Endothelial cell of umbilical vein (primary cell): ENCODE data around the gene SNORC. TPM values are rescaled to one million over a fixed set of nuclear protein-coding genes. Genes with fewer than 3 reads are reported as not detected.

Source experiments
- BruUV-seq: library from RNA; stranded (reverse); fragments of 400-500 nt; replicated peaks from 2 replicates; lab custom pipeline; 2021; lab: Mats Ljungman, UMichigan
- CTCF ChIA-PET: fragments of 300-600, 350-600 bp; sonication (Branson Sonifier 250); formaldehyde crosslinking; loops from one replicate; lab custom pipeline; 2021; ENCODE audit warnings: antibody characterized with exemption, inconsistent platforms; lab: Charles Lee
- POLR2A ChIA-PET: fragments of 300-600, 350-600 bp; sonication (Branson Sonifier 250); formaldehyde crosslinking; loops from one replicate; lab custom pipeline; 2021; ENCODE audit warnings: antibody characterized with exemption, inconsistent platforms; lab: Charles Lee
- DNase-seq: peaks from one replicate; pipeline ENCODE4 v3.0.0-alpha.2; 2011; ENCODE audit warnings: low read depth, low spot score
- FAIRE-seq: peaks from 2 replicates; lab custom pipeline; 2011; peaks lifted over from hg19 to GRCh38; lab: Jason Lieb, UNC
- H2AFZ ChIP-seq: 2 replicates; pipeline ENCODE4 v1.6.0; 2012; ENCODE audit warnings: low read depth, low read length, control low read depth, inconsistent platforms
- H3K27ac ChIP-seq: 2 replicates; pipeline ENCODE4 v1.5.1; 2011; ENCODE audit warnings: low read depth, mild to moderate bottlenecking, control low read depth, low read length, moderate library complexity; ENCODE audit not compliant: insufficient read depth
- H3K27me3 ChIP-seq, 2 experiments: 2 replicates each; pipeline versions ENCODE4 v1.6.0 to v1.6.1; 2011; ENCODE audit warnings: low read length in 2 of 2, mixed read lengths in 1 of 2; ENCODE audit not compliant: control insufficient read depth in 2 of 2, insufficient read depth in 2 of 2
- H3K36me3 ChIP-seq, 2 experiments: 2 replicates in 1 of 2; 3 replicates in 1 of 2; pipeline ENCODE4 v1.5.1; 2011; ENCODE audit warnings: low read length in 2 of 2, mild to moderate bottlenecking in 1 of 2, moderate library complexity in 1 of 2; ENCODE audit not compliant: control insufficient read depth in 2 of 2, insufficient read depth in 2 of 2; ENCODE audit errors: extremely low read depth in 1 of 2
- H3K4me1 ChIP-seq: 3 replicates; pipeline ENCODE4 v1.5.1; 2011; ENCODE audit warnings: mild to moderate bottlenecking, low read length; ENCODE audit not compliant: control insufficient read depth, insufficient read depth; ENCODE audit errors: extremely low read depth
- H3K4me2 ChIP-seq: 2 replicates; pipeline ENCODE4 v1.6.1; 2011; ENCODE audit warnings: low read length, control low read depth, mixed read lengths; ENCODE audit not compliant: insufficient read depth
- H3K4me3 ChIP-seq, 3 experiments: fragments of 200-600 bp in 1 of 3; sonication (generic), shearing (Covaris generic) in 1 of 3; replicated peaks in 1 of 3; 2 replicates each; pipeline ENCODE4 v1.5.1; 2011 to 2016; ENCODE audit warnings: control low read depth in 3 of 3, low read length in 3 of 3, mild to moderate bottlenecking in 2 of 3, inconsistent platforms in 1 of 3, low read depth in 1 of 3, moderate library complexity in 1 of 3; ENCODE audit not compliant: insufficient read depth in 1 of 3
- H3K79me2 ChIP-seq: 2 replicates; pipeline ENCODE4 v1.6.0; 2012; ENCODE audit warnings: low read length, inconsistent platforms; ENCODE audit not compliant: control insufficient read depth, insufficient read depth
- H3K9ac ChIP-seq: replicated peaks from 2 replicates; pipeline ENCODE3; 2011; ENCODE audit warnings: low read length, control low read depth; ENCODE audit not compliant: insufficient read depth; ENCODE audit errors: extremely low read depth
- H3K9me1 ChIP-seq: replicated peaks from 3 replicates; pipeline ENCODE4 v1.6.0; 2011; ENCODE audit warnings: mild to moderate bottlenecking, low read length; ENCODE audit not compliant: control insufficient read depth, insufficient read depth; ENCODE audit errors: extremely low read depth
- H3K9me3 ChIP-seq: replicated peaks from 2 replicates; pipeline ENCODE4 v1.5.1; 2012; ENCODE audit warnings: low read length, inconsistent platforms; ENCODE audit not compliant: control insufficient read depth, insufficient read depth
- H4K20me1 ChIP-seq: replicated peaks from 2 replicates; pipeline ENCODE3; 2011; ENCODE audit warnings: mild to moderate bottlenecking, low read length; ENCODE audit not compliant: control insufficient read depth, insufficient read depth; ENCODE audit errors: extremely low read depth
- EZH2 ChIP-seq: IDR thresholded peaks from 2 replicates; pipeline ENCODE4 v1.6.1; 2012; ENCODE audit warnings: borderline replicate concordance, low read depth, mild to moderate bottlenecking, moderate library complexity, low read length, inconsistent platforms; ENCODE audit not compliant: severe bottlenecking
- FOS ChIP-seq: IDR thresholded peaks from 2 replicates; pipeline ENCODE4 v1.6.1; 2011; ENCODE audit warnings: mild to moderate bottlenecking, low read length, moderate library complexity, borderline replicate concordance; ENCODE audit not compliant: insufficient read depth
- GATA2 ChIP-seq: IDR thresholded peaks from 2 replicates; pipeline ENCODE4 v1.7.0; 2011; ENCODE audit warnings: low read depth, mild to moderate bottlenecking, moderate library complexity, mixed read lengths, low read length; ENCODE audit not compliant: insufficient read length, insufficient read depth
- JUN ChIP-seq: IDR thresholded peaks from 2 replicates; pipeline ENCODE4 v1.6.1; 2011; ENCODE audit warnings: borderline replicate concordance, low read depth; ENCODE audit not compliant: insufficient read length, insufficient read depth
- MYC ChIP-seq: IDR thresholded peaks from one replicate; pipeline ENCODE4 v1.6.1; 2011; ENCODE audit warnings: mild to moderate bottlenecking, low read depth, low read length
- POLR2A ChIP-seq: IDR thresholded peaks from 2 replicates; pipeline ENCODE4 v1.6.1; 2012; ENCODE audit warnings: low read depth, mild to moderate bottlenecking, control low read depth, low read length
- POLR2AphosphoS5 ChIP-seq: IDR thresholded peaks from 2 replicates; pipeline ENCODE4 v1.6.1; 2012; ENCODE audit warnings: low read depth, mild to moderate bottlenecking, control low read depth, low read length, moderate library complexity; ENCODE audit not compliant: insufficient read depth
- dilution Hi-C: fragments of 300-500 bp; cut with MboI; formaldehyde crosslinking; loops from one replicate; pipeline ENCODE4 v1.15.0; 2019; ENCODE audit warnings: low sequenced_read_pairs; ENCODE audit not compliant: extremely low pct_ligation_motif_present
- intact Hi-C: fragments of 100-400 bp; cut with micrococcal nuclease; formaldehyde crosslinking; loops from one replicate; pipeline ENCODE4 v1.10.0; 2022
- polyA plus RNA-seq, 4 experiments: library from polyadenylated mRNA; depleted of rRNA in 3 of 4; stranded (reverse) in 3 of 4; unstranded in 1 of 4; fragments of >200 nt; gene quantifications; 2 replicates each; pipeline versions ENCODE4 v1.2.1 to v1.2.3, GENCODE V29; 2011 to 2012; ENCODE audit warnings: missing spikeins in 1 of 4
- total RNA-seq: library from RNA; stranded (reverse); gene quantifications from 2 replicates; pipeline ENCODE4 v1.2.3, GENCODE V29; 2021
- TF ChIP-seq, protein P1 (sequence below): IDR thresholded peaks from 2 replicates; pipeline ENCODE4 v1.6.1; 2011; ENCODE audit not compliant: insufficient read depth, insufficient read length
- TF ChIP-seq, protein P2 (sequence below), 2 donors: IDR thresholded peaks; 1 replicate in 1 of 2; 2 replicates in 1 of 2; pipeline ENCODE4 v1.5.1; 2011; ENCODE audit warnings: low read length in 2 of 2, mild to moderate bottlenecking in 2 of 2, moderate library complexity in 2 of 2, control low read depth in 1 of 2, inconsistent platforms in 1 of 2, low read depth in 1 of 2; ENCODE audit not compliant: insufficient read depth in 1 of 2; ENCODE audit errors: extremely low read depth in 1 of 2

Gene SNORC
- total and polyA plus RNA-seq, 2 donors (not counting 3 experiments of a cell fraction or from before 2014, with no cell fraction given) = 1.4 to 4.0 TPM

DNA sequence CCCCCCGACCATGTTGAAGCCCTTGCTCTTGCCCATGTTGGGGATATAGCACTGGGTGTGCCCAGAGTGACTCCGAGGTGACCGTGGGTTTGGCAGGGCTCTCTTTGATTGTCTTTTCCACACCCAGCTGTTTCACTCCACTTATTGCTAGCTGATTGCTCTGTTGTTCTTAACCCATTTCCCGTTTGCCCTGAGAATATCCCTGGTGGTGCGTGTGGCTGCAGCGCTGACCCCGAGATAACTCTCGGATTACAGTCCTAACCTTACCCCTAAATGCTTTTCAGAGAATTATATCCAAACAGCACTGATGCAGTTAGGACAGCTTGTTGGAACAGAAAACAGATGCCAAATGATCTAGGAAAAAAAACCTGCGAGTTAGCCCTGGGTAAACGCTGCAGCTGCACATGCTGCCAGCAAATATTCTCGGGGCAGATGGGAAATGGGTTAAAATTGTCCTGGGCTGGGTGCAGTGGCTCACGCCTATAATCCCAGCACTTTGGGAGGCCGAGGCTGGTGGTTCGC is 34.3 kb upstream of the SNORC start:
- CTCF ChIA-PET = interaction anchor here (1.1 to 1.4 kb wide), 3 partner anchors 17 to 193 kb away, joined by 3 to 5 read pairs (median 4); no protein-coding TSS in a partner anchor
- POLR2A ChIA-PET = interaction anchor here (0.7 kb wide), 1 partner anchor 31 kb away, joined by 13 read pairs; no protein-coding TSS in a partner anchor
- DNase-seq = peak; percentile 80

More for the DNA sequence above, 34.3 kb upstream of the SNORC start:
- peak overlapping the region; percentile 1 for H2AFZ ChIP-seq
- intact Hi-C loops = loop anchor here (5.0 kb wide), 1 partner anchor 228 kb away; no protein-coding TSS in a partner anchor
- H3K9ac ChIP-seq = peak overlapping the region; percentile 5
- H3K27ac ChIP-seq = peak overlapping the region; percentile 45
- H3K4me1 ChIP-seq = peaks cover 40% of the 10 kb centered on the region
- peak; percentile 48 for FAIRE-seq
- H3K79me2 ChIP-seq = peaks cover 5% of the 10 kb centered on the region
- no peak overlapping the region for H3K4me3 ChIP-seq
- H4K20me1 ChIP-seq = peaks cover 2% of the 10 kb centered on the region
- H3K9me3 ChIP-seq = no peaks in the 10 kb centered on the region
- TF ChIP-seq FOS (no peak), POLR2AphosphoS5 (no peak), POLR2A (no peak), GATA2 (no peak), JUN (no peak), EZH2 (no peak), MYC (no peak)
- TF ChIP-seq, protein P1, sequence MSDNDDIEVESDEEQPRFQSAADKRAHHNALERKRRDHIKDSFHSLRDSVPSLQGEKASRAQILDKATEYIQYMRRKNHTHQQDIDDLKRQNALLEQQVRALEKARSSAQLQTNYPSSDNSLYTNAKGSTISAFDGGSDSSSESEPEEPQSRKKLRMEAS = no peak
- TF ChIP-seq, protein P2, sequence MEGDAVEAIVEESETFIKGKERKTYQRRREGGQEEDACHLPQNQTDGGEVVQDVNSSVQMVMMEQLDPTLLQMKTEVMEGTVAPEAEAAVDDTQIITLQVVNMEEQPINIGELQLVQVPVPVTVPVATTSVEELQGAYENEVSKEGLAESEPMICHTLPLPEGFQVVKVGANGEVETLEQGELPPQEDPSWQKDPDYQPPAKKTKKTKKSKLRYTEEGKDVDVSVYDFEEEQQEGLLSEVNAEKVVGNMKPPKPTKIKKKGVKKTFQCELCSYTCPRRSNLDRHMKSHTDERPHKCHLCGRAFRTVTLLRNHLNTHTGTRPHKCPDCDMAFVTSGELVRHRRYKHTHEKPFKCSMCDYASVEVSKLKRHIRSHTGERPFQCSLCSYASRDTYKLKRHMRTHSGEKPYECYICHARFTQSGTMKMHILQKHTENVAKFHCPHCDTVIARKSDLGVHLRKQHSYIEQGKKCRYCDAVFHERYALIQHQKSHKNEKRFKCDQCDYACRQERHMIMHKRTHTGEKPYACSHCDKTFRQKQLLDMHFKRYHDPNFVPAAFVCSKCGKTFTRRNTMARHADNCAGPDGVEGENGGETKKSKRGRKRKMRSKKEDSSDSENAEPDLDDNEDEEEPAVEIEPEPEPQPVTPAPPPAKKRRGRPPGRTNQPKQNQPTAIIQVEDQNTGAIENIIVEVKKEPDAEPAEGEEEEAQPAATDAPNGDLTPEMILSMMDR (IDR thresholded peaks at IDR 0.05; ENCODE audit: extremely low read depth in 1 of 2, insufficient read depth in 1 of 2, low read depth in 1 of 2, low read length in 2 of 2) = no peak
- dilution Hi-C loops = no loop called here
- peak overlapping the region; percentile 54 for H3K4me2 ChIP-seq
- H3K27me3 ChIP-seq = no peaks in the 10 kb centered on the region
- peaks cover 9 to 11% of the 10 kb centered on the region in 2 experiments for H3K36me3 ChIP-seq
- H3K9me1 ChIP-seq = no peaks in the 10 kb centered on the region
- no TSS peak for BruUV-seq
